GM19099 (cell line): ENCODE data around the gene FH.
A peak's percentile ranks its signal among the peaks of the same experiment; 100 is the strongest.

ENCODE experiments used
- POLR2A ChIP-seq: IDR thresholded peaks from 3 replicates; pipeline ENCODE4 v1.6.1; 2011; ENCODE audit warnings: low read depth; ENCODE audit not compliant: insufficient read length; ENCODE audit errors: extremely low read depth

The FH gene

DNA sequence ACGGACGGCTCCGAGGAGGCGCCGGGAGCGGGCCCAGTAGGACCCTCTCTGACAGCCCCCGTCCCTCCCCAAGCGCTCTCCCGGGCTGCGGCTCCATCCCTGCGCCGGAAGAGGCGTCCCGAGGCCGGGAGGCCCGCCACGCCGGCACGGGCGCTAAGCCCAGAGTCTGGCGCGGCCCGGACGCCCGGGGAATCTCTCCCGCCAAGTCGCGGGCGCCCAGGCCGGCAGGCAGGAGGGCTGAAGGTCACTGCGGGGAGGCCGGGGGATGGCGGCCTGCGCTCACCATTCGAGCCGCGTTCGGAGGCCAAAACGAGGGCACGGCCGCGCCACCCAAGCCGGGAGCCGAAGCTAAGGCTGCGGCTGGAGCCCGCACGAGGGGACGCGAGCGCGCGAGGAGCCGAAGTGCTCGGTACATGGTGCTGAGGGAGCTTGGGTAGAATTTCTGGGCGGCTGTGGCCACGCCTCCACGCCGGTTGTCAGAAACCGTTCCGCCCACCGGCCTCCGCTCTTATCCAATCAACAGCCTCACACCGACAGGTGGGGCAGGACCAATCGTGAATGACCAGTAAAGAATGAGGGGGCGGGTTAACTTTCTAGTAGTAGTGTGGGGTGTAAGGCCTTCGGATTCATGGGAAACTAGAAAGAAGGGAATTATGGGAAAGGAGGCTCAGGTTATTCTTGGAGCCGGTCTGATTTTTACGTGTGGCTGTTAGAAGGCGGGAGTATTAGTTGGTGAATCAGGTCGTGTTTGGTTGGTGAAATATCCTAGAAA, at the start of gene FH:
Gene FH (minus strand): TSS at position 448 of the 772 bp plus-strand sequence. CDS start 33 bp downstream, at position 415.
- TF ChIP-seq POLR2A, result peak; percentile 96

- TF ChIP-seq POLR2A, result no peak
Measured at GRCh38 chr1:241560849-241561187, 41.3 kb upstream of the FH start.

DNA sequence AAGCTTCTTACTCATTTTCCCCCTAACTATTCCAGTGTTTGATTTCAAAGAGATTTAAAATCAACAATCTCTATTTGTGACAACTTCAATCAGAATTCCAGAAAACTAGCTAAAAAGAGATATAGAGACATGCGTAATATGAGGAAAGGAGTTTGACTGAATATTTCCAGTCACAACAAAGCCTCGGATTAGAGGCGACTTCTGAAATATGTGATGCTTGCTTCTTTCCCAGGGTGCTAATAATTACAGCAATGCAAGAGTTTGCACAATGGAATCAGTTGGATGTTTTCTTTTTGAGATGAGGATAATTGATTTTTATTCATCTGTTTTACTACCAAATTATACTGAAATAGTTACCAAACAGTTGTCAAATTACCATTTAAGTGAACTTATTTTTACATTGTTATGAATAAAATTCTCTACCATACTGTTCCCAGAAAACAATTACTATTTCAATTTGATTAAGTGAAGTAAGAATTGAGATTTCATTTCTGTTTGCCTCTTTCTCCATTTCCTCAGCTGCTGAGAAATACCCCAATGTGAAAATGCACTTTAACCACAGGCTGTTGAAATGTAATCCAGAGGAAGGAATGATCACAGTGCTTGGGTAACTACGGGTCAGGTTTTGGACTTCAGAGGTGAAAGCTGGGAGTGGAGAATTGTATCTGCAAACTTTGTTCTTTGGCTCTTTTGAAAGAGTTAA, 40.7 kb upstream of the FH start:
- TF ChIP-seq POLR2A, result no peak

DNA sequence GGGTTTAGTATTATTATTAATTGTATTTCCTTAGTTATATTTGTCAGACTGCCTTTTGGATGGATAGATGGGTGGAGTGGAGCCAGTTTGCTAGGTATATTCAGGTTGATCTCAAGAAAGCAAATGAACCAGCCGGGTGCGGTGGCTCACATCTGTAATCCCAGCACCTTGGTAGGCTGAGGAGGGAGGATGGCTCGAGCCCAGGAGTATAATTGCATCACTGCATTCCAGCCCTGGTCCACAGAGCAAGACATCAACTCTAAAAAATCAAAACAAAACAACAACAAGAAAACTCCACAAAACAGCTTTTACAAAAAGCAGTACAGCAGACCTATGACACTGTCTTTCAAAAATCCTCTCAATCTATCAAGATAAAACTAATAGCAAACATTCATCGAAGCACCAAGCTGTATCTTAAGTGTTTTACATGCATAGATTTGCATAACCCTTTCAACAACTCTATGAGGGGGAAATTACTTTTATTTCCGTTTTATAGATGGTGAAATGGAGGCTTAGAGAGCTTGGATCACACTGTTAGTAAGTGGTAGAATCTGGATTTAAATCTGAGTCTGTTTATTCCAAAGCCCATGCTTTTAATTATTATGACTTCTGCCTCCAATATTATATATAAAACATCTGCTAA, 38.1 kb upstream of the FH start:
- TF ChIP-seq POLR2A, result no peak

GRCh38 chr1:241557031-241557430, 37.5 kb upstream of the FH start:
- TF ChIP-seq POLR2A, result no peak

DNA sequence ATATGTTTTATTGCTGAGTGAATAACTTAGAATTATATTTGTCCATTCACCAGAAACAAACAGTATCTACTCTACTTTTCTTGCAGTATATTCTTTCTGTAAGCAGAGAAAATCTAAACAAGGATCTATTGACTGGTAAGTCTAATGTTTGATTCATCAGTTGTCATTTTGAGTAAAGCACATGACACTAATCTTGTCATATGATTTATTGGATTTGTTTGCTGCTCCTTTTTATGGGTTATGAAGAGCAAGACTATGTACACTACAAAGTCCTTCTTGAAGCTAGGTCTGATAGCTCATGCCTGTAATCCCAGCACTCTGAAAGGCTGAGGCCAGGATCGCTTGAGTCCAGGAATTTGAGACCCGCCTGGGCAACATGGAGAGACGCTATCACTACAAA, 36.0 kb upstream of the FH start:
- TF ChIP-seq POLR2A, result no peak

- TF ChIP-seq POLR2A, result no peak
Measured at GRCh38 chr1:241553886-241554592, 34.5 kb upstream of the FH start.

GRCh38 chr1:241551759-241552638, 32.4 kb upstream of the FH start:
- no peak for TF ChIP-seq POLR2A

GRCh38 chr1:241550318-241550717, 30.8 kb upstream of the FH start:
- TF ChIP-seq POLR2A, result no peak

GRCh38 chr1:241548008-241548407, 28.5 kb upstream of the FH start:
- no peak for TF ChIP-seq POLR2A

DNA sequence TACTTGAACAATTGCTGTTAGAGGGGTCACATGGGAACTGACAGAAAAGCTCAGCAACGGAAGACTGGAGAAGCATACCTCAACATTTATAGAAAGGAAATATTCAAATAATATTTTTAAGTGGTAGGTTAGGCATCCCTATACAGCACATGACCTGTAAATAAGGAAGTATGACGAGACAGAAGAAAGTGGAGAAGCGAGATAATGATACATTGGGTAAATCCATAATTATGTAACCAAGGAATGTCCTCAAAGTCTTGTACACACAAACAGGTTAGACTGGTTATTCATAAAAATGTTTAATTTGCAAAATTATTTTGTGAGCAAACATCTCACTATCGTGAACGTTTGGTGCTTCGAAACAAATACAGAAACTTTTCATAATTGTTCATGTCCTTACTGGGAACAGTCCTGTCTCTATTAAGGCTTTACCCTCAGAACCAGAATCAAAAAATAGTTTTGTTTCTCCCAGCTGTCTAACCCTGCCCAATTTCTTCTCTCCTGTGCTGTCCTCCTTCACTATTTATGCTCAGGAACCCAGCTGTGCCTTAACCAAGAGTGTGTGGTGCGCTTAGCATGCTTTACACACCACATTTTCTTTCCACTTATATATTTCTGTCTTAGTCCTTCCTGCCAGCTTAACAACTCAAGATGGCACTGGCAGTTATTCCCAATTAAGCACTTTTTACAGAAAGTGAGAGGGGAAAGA, 22.8 kb upstream of the FH start:
- no peak for TF ChIP-seq POLR2A

- no peak for TF ChIP-seq POLR2A
Measured at GRCh38 chr1:241536969-241537368, 17.4 kb upstream of the FH start.

GRCh38 chr1:241536304-241536703, 16.7 kb upstream of the FH start:
- no peak for TF ChIP-seq POLR2A
